Muscle layer of duodenum (tissue), 2 donors: ENCODE data around the gene PRKCQ.

Experiments
- H3K27ac ChIP-seq: one replicate; pipeline ENCODE4 v1.7.0; 2013; ENCODE audit warnings: mild to moderate bottlenecking, low read length
- H3K27me3 ChIP-seq: one replicate; pipeline ENCODE4 v1.7.0; 2013; ENCODE audit warnings: low read depth, mild to moderate bottlenecking, control low read depth, low read length
- H3K36me3 ChIP-seq, 2 donors: one replicate each; pipeline ENCODE4 v1.7.0; 2013; ENCODE audit warnings: low read length in 2 of 2, control low read depth in 1 of 2, mild to moderate bottlenecking in 1 of 2; ENCODE audit not compliant: insufficient read depth in 2 of 2, control insufficient read depth in 1 of 2
- H3K4me1 ChIP-seq, 2 donors: one replicate each; pipeline ENCODE4 v1.7.0; 2013; ENCODE audit warnings: low read length in 2 of 2, mild to moderate bottlenecking in 2 of 2, control low read depth in 1 of 2, moderate library complexity in 1 of 2; ENCODE audit not compliant: insufficient read depth in 2 of 2, control insufficient read depth in 1 of 2
- H3K4me3 ChIP-seq, 2 donors: one replicate each; pipeline ENCODE4 v1.7.0; 2013; ENCODE audit warnings: low read length in 2 of 2, low read depth in 1 of 2, mild to moderate bottlenecking in 1 of 2
- H3K9me3 ChIP-seq, 2 donors: one replicate each; pipeline ENCODE4 v1.7.0; 2013; ENCODE audit warnings: low read length in 2 of 2, control low read depth in 1 of 2, mild to moderate bottlenecking in 1 of 2; ENCODE audit not compliant: control insufficient read depth in 1 of 2
- donor health status: healthy.

Gene PRKCQ

GRCh38 chr10:6400331-6400730, 179.7 kb downstream of the PRKCQ start:
- Histone ChIP-seq H3K4me1 (peaks cover 0 to 11% of the 10 kb centered on the region in 2 donors), H3K27ac (peak overlapping the region; percentile 53), H3K4me3 (no peak overlapping the region)

GRCh38 chr10:6399879-6400278, 180.2 kb downstream of the PRKCQ start:
- Histone ChIP-seq H3K27me3 (no peaks in the 10 kb centered on the region), H3K9me3 (no peaks in the 10 kb centered on the region), H3K27ac (peak overlapping the region; percentile 53), H3K4me3 (no peak overlapping the region), H3K36me3 (no peaks in the 10 kb centered on the region), H3K4me1 (peaks cover 0 to 11% of the 10 kb centered on the region in 2 donors)

More at GRCh38 chr10:6400331-6400730, 179.7 kb downstream of the PRKCQ start:
- Histone ChIP-seq H3K36me3 (no peaks in the 10 kb centered on the region), H3K9me3 (no peaks in the 10 kb centered on the region), H3K27me3 (no peaks in the 10 kb centered on the region)

GRCh38 chr10:6399231-6399741, 180.8 kb downstream of the PRKCQ start:
- Histone ChIP-seq H3K4me1 (peaks cover 0 to 11% of the 10 kb centered on the region in 2 donors), H3K27ac (peak overlapping the region; percentile 53), H3K27me3 (no peaks in the 10 kb centered on the region), H3K36me3 (no peaks in the 10 kb centered on the region), H3K9me3 (no peaks in the 10 kb centered on the region), H3K4me3 (no peak overlapping the region)

GRCh38 chr10:6398399-6398798, 181.7 kb downstream of the PRKCQ start:
- H3K36me3 ChIP-seq, result no peaks in the 10 kb centered on the region
- no peaks in the 10 kb centered on the region for H3K9me3 ChIP-seq
- peaks cover 0 to 11% of the 10 kb centered on the region in 2 donors for H3K4me1 ChIP-seq
- no peak overlapping the region for H3K27ac ChIP-seq
- no peak overlapping the region for H3K4me3 ChIP-seq
- no peaks in the 10 kb centered on the region for H3K27me3 ChIP-seq

- no peaks in the 10 kb centered on the region for H3K9me3 ChIP-seq
These were observed 183.4 kb downstream of the PRKCQ start for GRCh38 chr10:6396652-6397051.

GRCh38 chr10:6396226-6396625, 183.8 kb downstream of the PRKCQ start:
- no peaks in the 10 kb centered on the region for H3K9me3 ChIP-seq
- H3K4me3 ChIP-seq, result no peak overlapping the region
- H3K27me3 ChIP-seq, result no peaks in the 10 kb centered on the region
- H3K36me3 ChIP-seq, result no peaks in the 10 kb centered on the region
- peaks cover 0 to 7% of the 10 kb centered on the region in 2 donors for H3K4me1 ChIP-seq
- H3K27ac ChIP-seq, result no peak overlapping the region

More at GRCh38 chr10:6396652-6397051, 183.4 kb downstream of the PRKCQ start:
- H3K27me3 ChIP-seq, result no peaks in the 10 kb centered on the region
- H3K4me3 ChIP-seq, result no peak overlapping the region
- no peak overlapping the region for H3K27ac ChIP-seq
- H3K4me1 ChIP-seq, result peaks cover 0 to 11% of the 10 kb centered on the region in 2 donors
- no peaks in the 10 kb centered on the region for H3K36me3 ChIP-seq

- H3K4me3 ChIP-seq, result no peak overlapping the region
- peaks cover 0 to 2% of the 10 kb centered on the region in 2 donors for H3K9me3 ChIP-seq
- no peaks in the 10 kb centered on the region for H3K27me3 ChIP-seq
- H3K27ac ChIP-seq, result no peak overlapping the region
- H3K4me1 ChIP-seq, result peaks cover 0 to 5% of the 10 kb centered on the region in 2 donors
- H3K36me3 ChIP-seq, result no peaks in the 10 kb centered on the region
These were observed 184.5 kb downstream of the PRKCQ start for GRCh38 chr10:6395606-6396005.

- Histone ChIP-seq H3K4me1 (peaks cover 0 to under 1% of the 10 kb centered on the region in 2 donors), H3K9me3 (peaks cover 10 to 13% of the 10 kb centered on the region in 2 donors), H3K36me3 (no peaks in the 10 kb centered on the region), H3K27ac (no peak overlapping the region), H3K27me3 (no peaks in the 10 kb centered on the region), H3K4me3 (no peak overlapping the region)
These were observed 186.0 kb downstream of the PRKCQ start for GRCh38 chr10:6394084-6394483.

GRCh38 chr10:6393168-6393567, 186.9 kb downstream of the PRKCQ start:
- H3K4me3 ChIP-seq, result no peak overlapping the region
- H3K4me1 ChIP-seq, result no peaks in the 10 kb centered on the region
- H3K27ac ChIP-seq, result no peak overlapping the region
- H3K27me3 ChIP-seq, result no peaks in the 10 kb centered on the region
- H3K36me3 ChIP-seq, result no peaks in the 10 kb centered on the region
- peaks cover 18 to 19% of the 10 kb centered on the region in 2 donors for H3K9me3 ChIP-seq

GRCh38 chr10:6390213-6390845, 189.7 kb downstream of the PRKCQ start:
- Histone ChIP-seq H3K27ac (no peak overlapping the region), H3K9me3 (peaks cover 18 to 19% of the 10 kb centered on the region in 2 donors), H3K36me3 (no peaks in the 10 kb centered on the region), H3K4me1 (no peaks in the 10 kb centered on the region), H3K4me3 (no peak overlapping the region), H3K27me3 (no peaks in the 10 kb centered on the region)

GRCh38 chr10:6388261-6388893, 191.7 kb downstream of the PRKCQ start:
- Histone ChIP-seq H3K27ac (no peak overlapping the region), H3K4me1 (no peaks in the 10 kb centered on the region), H3K27me3 (no peaks in the 10 kb centered on the region), H3K4me3 (no peak overlapping the region), H3K9me3 (peaks cover 18 to 19% of the 10 kb centered on the region in 2 donors), H3K36me3 (no peaks in the 10 kb centered on the region)
